ENCODE measurements around the gene ESYT1. TPM values are rescaled to one million over a fixed set of nuclear protein-coding genes. Genes with fewer than 3 reads are reported as not detected.

ESYT1 gene
- polyA plus RNA-seq, 1 donor (not counting 4 experiments of a cell fraction or from before 2014, with no cell fraction given): 141 TPM

DNA sequence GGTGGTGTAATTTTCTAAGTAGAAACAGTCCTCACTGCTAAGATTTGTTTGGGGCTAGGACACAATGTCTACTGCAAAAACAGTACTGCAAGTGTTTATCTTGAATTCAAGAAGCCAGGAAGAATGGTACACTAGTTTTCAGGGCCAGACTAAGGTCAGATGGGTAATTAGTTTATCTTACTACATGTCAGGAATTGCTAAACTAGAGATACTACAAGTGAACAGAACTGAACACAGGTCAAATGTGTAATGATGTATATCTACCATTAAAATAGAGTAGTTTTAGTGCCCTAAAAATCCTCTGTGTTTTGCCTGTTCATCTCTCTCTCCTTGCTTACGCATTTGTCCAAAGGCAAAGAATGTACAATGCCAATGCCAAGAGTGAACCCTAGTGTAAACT is 14.0 kb upstream of the ESYT1 start:
- Histone ChIP-seq H2AFZ (ENCODE audit: control insufficient read depth, low read length) (no peak overlapping the region), H3K9me1 (ENCODE audit: control insufficient read depth, extremely low read depth, insufficient read depth, low read length) (no peaks in the 10 kb centered on the region), H3K27me3 (ENCODE audit: control insufficient read depth, extremely low read depth, insufficient read depth, low read length) (no peaks in the 10 kb centered on the region), H3K79me2 (ENCODE audit: control insufficient read depth, insufficient read depth, low read length) (peaks cover 17% of the 10 kb centered on the region), H3K9ac (ENCODE audit: control insufficient read depth, extremely low read depth, insufficient read depth, low read length) (no peak overlapping the region), H3K4me3 (ENCODE audit: control insufficient read depth in 2 of 3, extremely low read depth in 1 of 3, insufficient read depth in 2 of 3, low read depth in 1 of 3, low read length in 3 of 3) (no peak overlapping the region), H3K4me1 (ENCODE audit: control insufficient read depth, extremely low read depth, insufficient read depth, low read length) (peaks cover 31% of the 10 kb centered on the region), H3K9me3 (ENCODE audit: control insufficient read depth, low read depth, low read length) (no peaks in the 10 kb centered on the region), H3K27ac (ENCODE audit: control insufficient read depth, insufficient read depth, low read length) (no peak overlapping the region), H3K36me3 (ENCODE audit: control insufficient read depth in 2 of 2, extremely low read depth in 1 of 2, insufficient read depth in 2 of 2, low read length in 2 of 2) (peaks cover 14 to 43% of the 10 kb centered on the region in 2 experiments), H4K20me1 (ENCODE audit: control insufficient read depth, extremely low read depth, insufficient read depth, low read length) (no peaks in the 10 kb centered on the region), H3K4me2 (ENCODE audit: control insufficient read depth, extremely low read depth, insufficient read depth, low read depth, low read length) (no peak overlapping the region)
- dilution Hi-C loops (cut with MboI; ENCODE audit: extremely low pct_ligation_motif_present, low sequenced_read_pairs): no loop called here
- FAIRE-seq: no peak
- no peak for DNase-seq (ENCODE audit: low read depth, low spot score)
- TF ChIP-seq, protein P1, sequence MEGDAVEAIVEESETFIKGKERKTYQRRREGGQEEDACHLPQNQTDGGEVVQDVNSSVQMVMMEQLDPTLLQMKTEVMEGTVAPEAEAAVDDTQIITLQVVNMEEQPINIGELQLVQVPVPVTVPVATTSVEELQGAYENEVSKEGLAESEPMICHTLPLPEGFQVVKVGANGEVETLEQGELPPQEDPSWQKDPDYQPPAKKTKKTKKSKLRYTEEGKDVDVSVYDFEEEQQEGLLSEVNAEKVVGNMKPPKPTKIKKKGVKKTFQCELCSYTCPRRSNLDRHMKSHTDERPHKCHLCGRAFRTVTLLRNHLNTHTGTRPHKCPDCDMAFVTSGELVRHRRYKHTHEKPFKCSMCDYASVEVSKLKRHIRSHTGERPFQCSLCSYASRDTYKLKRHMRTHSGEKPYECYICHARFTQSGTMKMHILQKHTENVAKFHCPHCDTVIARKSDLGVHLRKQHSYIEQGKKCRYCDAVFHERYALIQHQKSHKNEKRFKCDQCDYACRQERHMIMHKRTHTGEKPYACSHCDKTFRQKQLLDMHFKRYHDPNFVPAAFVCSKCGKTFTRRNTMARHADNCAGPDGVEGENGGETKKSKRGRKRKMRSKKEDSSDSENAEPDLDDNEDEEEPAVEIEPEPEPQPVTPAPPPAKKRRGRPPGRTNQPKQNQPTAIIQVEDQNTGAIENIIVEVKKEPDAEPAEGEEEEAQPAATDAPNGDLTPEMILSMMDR (optimal IDR thresholded peaks at IDR 0.05 in 1 of 3, IDR thresholded peaks at IDR 0.05 in 1 of 3, conservative IDR thresholded peaks at IDR 0.05 in 1 of 3; ENCODE audit: extremely low read depth in 1 of 3, insufficient read depth in 2 of 3, low read length in 3 of 3): no peak
- TF ChIP-seq EZH2 (IDR thresholded peaks at IDR 0.05; ENCODE audit: low read length): no peak

DNA sequence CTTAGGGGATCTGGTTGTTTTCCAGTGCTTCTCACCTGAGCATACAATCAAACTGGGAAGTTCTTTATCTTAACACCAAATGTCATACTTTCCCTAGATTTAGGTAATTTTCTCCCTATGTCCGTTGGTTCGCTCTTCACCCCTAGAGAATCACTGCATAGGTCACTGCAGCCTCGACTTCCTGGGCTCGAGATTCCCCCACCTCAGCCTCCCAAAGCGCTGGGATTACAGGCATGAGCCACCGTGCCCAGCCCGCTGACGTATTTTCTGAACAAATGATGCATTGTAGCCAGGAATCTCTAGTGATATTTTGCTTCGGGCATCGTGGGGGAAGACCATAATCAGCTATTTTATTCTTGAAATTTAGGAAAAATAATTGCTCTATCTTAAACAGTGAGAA is 12.7 kb upstream of the ESYT1 start:
- Histone ChIP-seq H4K20me1 (ENCODE audit: control insufficient read depth, extremely low read depth, insufficient read depth, low read length) (no peaks in the 10 kb centered on the region), H3K79me2 (ENCODE audit: control insufficient read depth, insufficient read depth, low read length) (peaks cover 17% of the 10 kb centered on the region), H3K4me1 (ENCODE audit: control insufficient read depth, extremely low read depth, insufficient read depth, low read length) (peaks cover 36% of the 10 kb centered on the region), H3K36me3 (ENCODE audit: control insufficient read depth in 2 of 2, extremely low read depth in 1 of 2, insufficient read depth in 2 of 2, low read length in 2 of 2) (peaks cover 11 to 34% of the 10 kb centered on the region in 2 experiments), H3K4me2 (ENCODE audit: control insufficient read depth, extremely low read depth, insufficient read depth, low read depth, low read length) (peak overlapping the region; percentile 93), H3K9me1 (ENCODE audit: control insufficient read depth, extremely low read depth, insufficient read depth, low read length) (no peaks in the 10 kb centered on the region), H3K27ac (ENCODE audit: control insufficient read depth, insufficient read depth, low read length) (peak overlapping the region; percentile 99), H3K27me3 (ENCODE audit: control insufficient read depth, extremely low read depth, insufficient read depth, low read length) (no peaks in the 10 kb centered on the region), H3K9ac (ENCODE audit: control insufficient read depth, extremely low read depth, insufficient read depth, low read length) (peak overlapping the region; percentile 99), H3K4me3 (ENCODE audit: control insufficient read depth in 2 of 3, extremely low read depth in 1 of 3, insufficient read depth in 2 of 3, low read depth in 1 of 3, low read length in 3 of 3) (peak overlapping the region in 2 of 3 experiments; percentile 92 to 99), H3K9me3 (ENCODE audit: control insufficient read depth, low read depth, low read length) (no peaks in the 10 kb centered on the region), H2AFZ (ENCODE audit: control insufficient read depth, low read length) (no peak overlapping the region)
- no peak for DNase-seq (ENCODE audit: low read depth, low spot score)
- no peak for FAIRE-seq
- dilution Hi-C loops (cut with MboI; ENCODE audit: extremely low pct_ligation_motif_present, low sequenced_read_pairs): no loop called here
- TF ChIP-seq, protein P1 (optimal IDR thresholded peaks at IDR 0.05 in 1 of 3, IDR thresholded peaks at IDR 0.05 in 1 of 3, conservative IDR thresholded peaks at IDR 0.05 in 1 of 3; ENCODE audit: extremely low read depth in 1 of 3, insufficient read depth in 2 of 3, low read length in 3 of 3): no peak
- no peak for TF ChIP-seq EZH2 (IDR thresholded peaks at IDR 0.05; ENCODE audit: low read length)
